ENCODE data around the gene NFKB2.

DNA sequence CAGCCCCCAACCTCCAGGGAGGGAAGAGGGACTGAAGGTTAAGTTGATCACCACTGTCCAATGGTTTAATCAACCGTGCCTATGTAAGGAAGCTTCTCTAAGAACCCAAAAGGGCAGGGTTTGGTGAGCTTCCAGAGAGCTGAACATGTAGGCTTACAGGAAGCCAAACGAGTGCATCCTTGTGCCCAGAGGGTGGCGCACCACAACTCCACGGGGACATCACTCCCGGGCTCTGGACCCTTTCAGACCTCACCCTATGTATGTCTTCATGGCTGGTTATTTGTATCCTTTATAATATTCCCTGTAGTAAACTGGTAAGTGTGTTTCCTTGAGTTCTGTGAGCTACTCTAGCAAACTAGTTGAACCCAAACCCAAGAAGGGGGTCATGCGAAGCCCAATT is 11.5 kb upstream of the NFKB2 start:
- TF ChIP-seq ZBTB1 (tag by site-specific recombination; IDR thresholded peaks at IDR 0.05) (no peak), CTCF (tag by site-specific recombination; IDR thresholded peaks at IDR 0.05) (no peak), ATF2 (tag by site-specific recombination; IDR thresholded peaks at IDR 0.05; ENCODE audit: low read depth) (no peak)
